Ramos (cell line): ENCODE measurements around the gene RAB28.

Experiments
- in situ Hi-C: fragments of 300-500 bp; cut with MboI; formaldehyde crosslinking; loops from one replicate; pipeline ENCODE4 v1.14.3; 2022; ENCODE audit warnings: low sequenced_read_pairs; ENCODE audit not compliant: unreplicated experiment

The RAB28 gene

GRCh38 chr4:13386405-13387107 lies 97.6 kb downstream of the RAB28 start:
- in situ Hi-C loops: no loop called here

- in situ Hi-C loops: no loop called here
Observed at GRCh38 chr4:13384055-13384454, 100.1 kb downstream of the RAB28 start.

- in situ Hi-C loops: no loop called here
Observed at GRCh38 chr4:13378973-13379759, 105.0 kb downstream of the RAB28 start.

GRCh38 chr4:13371048-13371447 lies 113.1 kb downstream of the RAB28 start:
- in situ Hi-C loops: no loop called here

- in situ Hi-C loops: no loop called here
Observed at GRCh38 chr4:13368217-13368616, 115.9 kb downstream of the RAB28 start.

GRCh38 chr4:13367691-13368090 lies 116.4 kb downstream of the RAB28 start:
- in situ Hi-C loops: no loop called here

- in situ Hi-C loops: no loop called here
Observed at GRCh38 chr4:13367244-13367643, 116.9 kb downstream of the RAB28 start.

- in situ Hi-C loops: no loop called here
Observed at GRCh38 chr4:13365195-13365594, 118.9 kb downstream of the RAB28 start.

GRCh38 chr4:13364653-13365052 lies 119.5 kb downstream of the RAB28 start:
- in situ Hi-C loops: no loop called here

- in situ Hi-C loops: no loop called here
Observed at GRCh38 chr4:13364172-13364571, 120.0 kb downstream of the RAB28 start.

GRCh38 chr4:13359809-13360208 lies 124.3 kb downstream of the RAB28 start:
- in situ Hi-C loops: no loop called here

- in situ Hi-C loops: no loop called here
Observed at GRCh38 chr4:13355111-13355880, 128.8 kb downstream of the RAB28 start.

- in situ Hi-C loops: no loop called here
Observed at GRCh38 chr4:13349096-13349495, 135.0 kb downstream of the RAB28 start.

- in situ Hi-C loops: no loop called here
Observed at GRCh38 chr4:13348216-13348615, 135.9 kb downstream of the RAB28 start.

- in situ Hi-C loops: no loop called here
Observed at GRCh38 chr4:13347517-13348125, 136.5 kb downstream of the RAB28 start.

GRCh38 chr4:13344216-13344615 lies 139.9 kb downstream of the RAB28 start:
- in situ Hi-C loops: no loop called here

GRCh38 chr4:13340672-13341071 lies 143.5 kb downstream of the RAB28 start:
- in situ Hi-C loops: no loop called here

- in situ Hi-C loops: no loop called here
Observed at GRCh38 chr4:13331827-13332226, 152.3 kb downstream of the RAB28 start.

- in situ Hi-C loops: no loop called here
Observed at GRCh38 chr4:13329963-13330362, 154.2 kb downstream of the RAB28 start.

GRCh38 chr4:13329340-13329850 lies 154.7 kb downstream of the RAB28 start:
- in situ Hi-C loops: no loop called here
